Endodermal cell (in vitro differentiated cells): ENCODE results near the gene CHMP4A. TPM values are rescaled to one million over a fixed set of nuclear protein-coding genes. Genes with fewer than 3 reads are reported as not detected.
A peak's percentile ranks its signal among the peaks of the same experiment; 100 is the strongest.

Experiments used
- DNase-seq: peaks from one replicate; pipeline ENCODE4 v3.0.0-alpha.2; 2017
- H3K27ac ChIP-seq: 2 replicates; pipeline ENCODE4 v1.5.1; 2013; ENCODE audit warnings: mild to moderate bottlenecking, low read depth, low read length, moderate library complexity
- H3K27me3 ChIP-seq: 2 replicates; pipeline ENCODE4 v1.6.1; 2013; ENCODE audit warnings: mild to moderate bottlenecking, low read length, moderate library complexity; ENCODE audit not compliant: insufficient read depth, control insufficient read depth, poor library complexity, severe bottlenecking
- H3K36me3 ChIP-seq: 2 replicates; pipeline ENCODE4 v1.7.0; 2013; ENCODE audit warnings: mild to moderate bottlenecking, low read length, moderate library complexity; ENCODE audit not compliant: control insufficient read depth, insufficient read depth
- H3K4me1 ChIP-seq: one replicate; pipeline ENCODE4 v1.7.0; 2013; ENCODE audit warnings: low read length; ENCODE audit not compliant: control insufficient read depth, insufficient read depth
- H3K4me3 ChIP-seq: 2 replicates; pipeline ENCODE4 v1.5.1; 2013; ENCODE audit warnings: mild to moderate bottlenecking, low read length, moderate library complexity
- H3K9ac ChIP-seq: 2 replicates; pipeline ENCODE4 v1.6.1; 2013; ENCODE audit warnings: mild to moderate bottlenecking, low read length, moderate library complexity; ENCODE audit not compliant: poor library complexity, severe bottlenecking; ENCODE audit errors: extremely low read depth
- H3K9me3 ChIP-seq: 2 replicates; pipeline ENCODE4 v1.6.1; 2013; ENCODE audit warnings: mild to moderate bottlenecking, low read length, moderate library complexity; ENCODE audit not compliant: control insufficient read depth
- H3K27ac Mint-ChIP-seq: 2 replicates; pipeline ENCODE4 v1.8.0; 2020; ENCODE audit warnings: mixed read lengths
- H3K27me3 Mint-ChIP-seq: 2 replicates; pipeline ENCODE4 v1.8.0; 2021; ENCODE audit warnings: mild to moderate bottlenecking, mixed read lengths; ENCODE audit not compliant: insufficient read depth
- H3K36me3 Mint-ChIP-seq: 2 replicates; pipeline ENCODE4 v1.8.0; 2020; ENCODE audit warnings: low read depth, mixed read lengths
- H3K4me1 Mint-ChIP-seq: 2 replicates; pipeline ENCODE4 v1.8.0; 2020; ENCODE audit warnings: mixed read lengths
- H3K4me3 Mint-ChIP-seq: 2 replicates; pipeline ENCODE4 v1.8.0; 2020; ENCODE audit warnings: mild to moderate bottlenecking, moderate library complexity, mixed read lengths
- H3K9me3 Mint-ChIP-seq: 2 replicates; pipeline ENCODE4 v1.8.0; 2020; ENCODE audit warnings: mild to moderate bottlenecking, mixed read lengths
- WGBS, 2 experiments: methylation state at CpG; one replicate each; pipeline versions ENCODE4 v1.1.5 to v1.1.7; 2013; ENCODE audit warnings: missing lambda C conversion rate in 2 of 2, mixed read lengths in 1 of 2; ENCODE audit not compliant: insufficient coverage in 1 of 2, insufficient read length in 1 of 2; 5-methylcytosine and 5-hydroxymethylcytosine counted together
- total RNA-seq, 2 donors: library from RNA; stranded (reverse); fragmentation: NEBNext Ultra II Directional in 1 of 2; extraction: Animal tissue kit (Norgen Biotek cat#: 25700) in 1 of 2; gene quantifications; 2 replicates in 1 of 2; 3 replicates in 1 of 2; pipeline ENCODE4 v1.2.1, GENCODE V29; 2021
- TF ChIP-seq, protein P1 (sequence below): fragments of 200-600 bp; sonication (generic); conservative IDR thresholded peaks from 2 replicates; pipeline ENCODE4 v1.5.0; 2021; ENCODE audit warnings: antibody characterized with exemption, mild to moderate bottlenecking

Gene CHMP4A
- total RNA-seq, 2 donors from 2014 or later: 38.8 to 44.3 TPM

DNA sequence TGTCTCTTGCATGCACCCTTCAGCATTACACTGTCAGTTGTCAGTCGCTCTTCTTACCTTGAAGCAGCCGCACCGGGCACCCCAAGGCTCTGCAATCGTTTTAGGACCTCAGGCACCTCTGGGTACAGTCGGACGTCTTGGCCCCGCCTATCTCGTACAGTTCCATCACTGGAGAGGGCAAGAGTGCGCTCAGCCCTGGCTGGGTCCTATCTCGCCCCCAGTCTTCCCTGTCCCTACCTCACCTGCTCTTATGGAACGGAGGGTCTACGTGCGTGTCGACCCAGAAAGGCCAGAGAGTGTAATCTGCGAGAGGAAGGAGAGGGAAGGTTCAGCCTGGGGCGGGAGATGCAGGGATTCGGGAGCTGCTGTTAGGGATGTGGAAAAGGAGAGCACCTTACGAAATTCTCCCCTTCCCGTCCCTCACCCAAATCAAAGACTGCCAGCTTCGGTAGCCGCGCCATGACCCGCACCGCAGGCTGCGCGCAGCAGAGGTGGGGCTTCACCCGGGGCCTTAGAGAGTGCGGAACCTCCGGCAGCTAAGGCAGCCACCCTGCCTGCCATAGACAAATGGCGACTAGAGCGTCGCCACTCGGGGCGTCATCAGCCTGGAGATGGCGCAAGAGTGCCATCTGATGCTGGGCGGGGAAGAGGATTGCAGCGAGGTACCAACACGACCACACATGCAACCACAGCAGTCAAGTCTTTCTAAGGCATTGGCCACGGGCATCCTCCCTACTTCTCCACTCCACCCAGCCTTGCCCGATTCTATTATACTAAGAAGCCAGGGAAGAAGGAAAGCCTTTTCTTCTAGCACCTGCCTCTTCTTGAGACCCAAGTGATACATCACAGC is 2.4 kb upstream of the CHMP4A start, which contains the start of gene MDP1:
TSS of gene MDP1 (minus strand) at position 572 of the 850 bp plus-strand sequence. CDS start at position 461, 111 bp downstream.
- peak; percentile 92 for DNase-seq
- Mint-ChIP-seq H3K4me3 (peak within 1 kb of the TSS; percentile 92), H3K27ac (peak within 1 kb of the TSS; percentile 96), H3K36me3 (peaks cover 18% of the 10 kb centered on the region), H3K27me3 (no peaks in the 10 kb centered on the region), H3K4me1 (peaks cover 16% of the 10 kb centered on the region), H3K9me3 (no peaks in the 10 kb centered on the region)
- Histone ChIP-seq H3K27ac (no peak within 1 kb of the TSS), H3K9me3 (no peaks in the 10 kb centered on the region), H3K27me3 (no peaks in the 10 kb centered on the region), H3K4me1 (peaks cover 3% of the 10 kb centered on the region), H3K4me3 (peak within 1 kb of the TSS; percentile 86), H3K36me3 (peaks cover 23% of the 10 kb centered on the region), H3K9ac (peak within 1 kb of the TSS; percentile 42)
- TF ChIP-seq, protein P1, sequence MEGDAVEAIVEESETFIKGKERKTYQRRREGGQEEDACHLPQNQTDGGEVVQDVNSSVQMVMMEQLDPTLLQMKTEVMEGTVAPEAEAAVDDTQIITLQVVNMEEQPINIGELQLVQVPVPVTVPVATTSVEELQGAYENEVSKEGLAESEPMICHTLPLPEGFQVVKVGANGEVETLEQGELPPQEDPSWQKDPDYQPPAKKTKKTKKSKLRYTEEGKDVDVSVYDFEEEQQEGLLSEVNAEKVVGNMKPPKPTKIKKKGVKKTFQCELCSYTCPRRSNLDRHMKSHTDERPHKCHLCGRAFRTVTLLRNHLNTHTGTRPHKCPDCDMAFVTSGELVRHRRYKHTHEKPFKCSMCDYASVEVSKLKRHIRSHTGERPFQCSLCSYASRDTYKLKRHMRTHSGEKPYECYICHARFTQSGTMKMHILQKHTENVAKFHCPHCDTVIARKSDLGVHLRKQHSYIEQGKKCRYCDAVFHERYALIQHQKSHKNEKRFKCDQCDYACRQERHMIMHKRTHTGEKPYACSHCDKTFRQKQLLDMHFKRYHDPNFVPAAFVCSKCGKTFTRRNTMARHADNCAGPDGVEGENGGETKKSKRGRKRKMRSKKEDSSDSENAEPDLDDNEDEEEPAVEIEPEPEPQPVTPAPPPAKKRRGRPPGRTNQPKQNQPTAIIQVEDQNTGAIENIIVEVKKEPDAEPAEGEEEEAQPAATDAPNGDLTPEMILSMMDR: peak; percentile 75
- 2% methylated on average over 13 to 38 of the region's 40 CpGs for WGBS, 2 experiments

GRCh38 chr14:24213866-24214662 is 776 bp upstream of the CHMP4A start:
- H3K4me3 Mint-ChIP-seq: peak overlapping the region; percentile 92
- 90 to 93% methylated on average over 5 to 7 of the region's 7 CpGs for WGBS, 2 experiments
- peak overlapping the region; percentile 79 for H3K9ac ChIP-seq
- peaks cover 33% of the 10 kb centered on the region for H3K36me3 Mint-ChIP-seq
- H3K4me1 Mint-ChIP-seq: peaks cover 16% of the 10 kb centered on the region
- H3K27ac ChIP-seq: no peak overlapping the region
- peaks cover 3% of the 10 kb centered on the region for H3K4me1 ChIP-seq
- H3K4me3 ChIP-seq: peak overlapping the region; percentile 85
- TF ChIP-seq, protein P1: no peak
- no peaks in the 10 kb centered on the region for H3K27me3 ChIP-seq
- H3K9me3 ChIP-seq: no peaks in the 10 kb centered on the region
- peak overlapping the region; percentile 99 for H3K27ac Mint-ChIP-seq
- peaks cover 39% of the 10 kb centered on the region for H3K36me3 ChIP-seq
- no peaks in the 10 kb centered on the region for H3K27me3 Mint-ChIP-seq
- no peak for DNase-seq
- H3K9me3 Mint-ChIP-seq: no peaks in the 10 kb centered on the region

DNA sequence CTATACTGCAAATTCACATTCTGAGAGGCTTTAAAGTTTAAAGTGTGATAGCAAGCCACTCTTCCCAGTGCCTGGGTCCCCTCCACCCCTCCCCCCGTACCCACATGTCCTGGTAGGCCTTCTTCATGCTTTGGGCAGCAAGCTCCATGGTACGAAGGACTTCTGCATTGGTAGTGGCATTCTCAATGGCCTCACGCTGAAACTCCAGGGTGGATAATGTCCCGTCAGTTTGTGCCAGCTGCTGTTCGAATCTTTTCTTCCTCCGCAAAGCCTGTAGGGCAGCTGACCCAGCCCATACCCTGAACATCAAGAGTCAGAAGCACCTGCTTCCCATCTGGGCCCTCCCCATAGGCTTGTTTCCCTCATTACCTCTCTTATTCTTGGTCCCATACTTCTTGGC is 2.0 kb downstream of the CHMP4A start:
- Histone ChIP-seq H3K27ac (no peak overlapping the region), H3K27me3 (no peaks in the 10 kb centered on the region), H3K4me1 (peaks cover 3% of the 10 kb centered on the region), H3K9ac (no peak overlapping the region), H3K9me3 (no peaks in the 10 kb centered on the region), H3K36me3 (peaks cover 46% of the 10 kb centered on the region), H3K4me3 (no peak overlapping the region)
- 95 to 100% methylated on average over 3 to 6 of the region's 6 CpGs for WGBS, 2 experiments
- TF ChIP-seq, protein P1: no peak
- no peaks in the 10 kb centered on the region for H3K27me3 Mint-ChIP-seq
- peak overlapping the region; percentile 8 for H3K27ac Mint-ChIP-seq
- H3K4me1 Mint-ChIP-seq: peaks cover 16% of the 10 kb centered on the region
- H3K36me3 Mint-ChIP-seq: peaks cover 46% of the 10 kb centered on the region
- H3K9me3 Mint-ChIP-seq: no peaks in the 10 kb centered on the region
- no peak for DNase-seq
- peak overlapping the region; percentile 92 for H3K4me3 Mint-ChIP-seq
